ENCODE data around the gene HIPK2. TPM values are rescaled to one million over a fixed set of nuclear protein-coding genes. Genes with fewer than 3 reads are reported as not detected.
"Not testable (repeated sequence)": the region's sequence is repeated elsewhere in the genome, so short reads cannot be mapped to it uniquely, and the experiment has no call there.

Gene HIPK2
- total RNA-seq, 1 donor from 2014 or later: 47.2 TPM

DNA sequence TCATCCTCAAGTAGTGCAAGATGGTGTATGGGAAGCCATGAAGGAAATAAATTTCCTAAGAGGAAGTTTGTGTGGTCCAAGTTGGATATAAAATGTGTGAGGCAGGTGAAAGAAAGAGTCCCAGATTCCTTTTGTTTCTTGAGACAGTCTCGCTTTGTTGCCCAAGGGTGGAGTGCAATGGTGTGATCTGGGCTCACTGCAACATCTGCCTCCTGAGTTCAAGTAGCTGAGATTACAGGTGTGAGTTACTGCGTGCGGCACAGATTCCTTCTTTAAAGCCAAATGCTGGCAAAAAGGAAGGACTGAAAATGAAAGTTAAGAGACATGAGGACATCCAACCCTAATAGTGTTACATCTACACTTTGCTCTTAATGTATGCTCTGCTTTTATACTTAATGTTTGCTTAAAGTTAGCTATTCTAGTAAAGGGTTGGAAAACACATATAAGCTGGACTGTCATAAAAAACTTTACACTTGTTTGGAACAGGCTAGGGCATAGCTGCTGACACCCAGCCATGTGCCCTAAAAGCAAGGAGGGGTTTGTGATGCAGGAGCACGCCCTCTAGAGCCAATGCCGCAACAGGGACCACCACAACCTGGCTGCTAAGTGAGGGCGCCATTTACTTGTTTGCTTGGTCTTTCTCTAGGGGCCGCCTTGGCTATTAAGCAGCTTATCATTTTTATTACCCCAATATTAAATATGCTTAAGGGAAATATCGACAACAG lies 219.8 kb downstream of the HIPK2 start:
- peaks cover 8% of the 10 kb centered on the region for H3K4me1 Mint-ChIP-seq (ENCODE audit: unreplicated experiment)
- H3K9me3 Mint-ChIP-seq (ENCODE audit: unreplicated experiment): no peaks in the 10 kb centered on the region
- peaks cover 4% of the 10 kb centered on the region for H3K36me3 Mint-ChIP-seq (ENCODE audit: low read depth, unreplicated experiment)
- DNase-seq (ENCODE audit: low spot score): no peak
- TF ChIP-seq, protein P1, sequence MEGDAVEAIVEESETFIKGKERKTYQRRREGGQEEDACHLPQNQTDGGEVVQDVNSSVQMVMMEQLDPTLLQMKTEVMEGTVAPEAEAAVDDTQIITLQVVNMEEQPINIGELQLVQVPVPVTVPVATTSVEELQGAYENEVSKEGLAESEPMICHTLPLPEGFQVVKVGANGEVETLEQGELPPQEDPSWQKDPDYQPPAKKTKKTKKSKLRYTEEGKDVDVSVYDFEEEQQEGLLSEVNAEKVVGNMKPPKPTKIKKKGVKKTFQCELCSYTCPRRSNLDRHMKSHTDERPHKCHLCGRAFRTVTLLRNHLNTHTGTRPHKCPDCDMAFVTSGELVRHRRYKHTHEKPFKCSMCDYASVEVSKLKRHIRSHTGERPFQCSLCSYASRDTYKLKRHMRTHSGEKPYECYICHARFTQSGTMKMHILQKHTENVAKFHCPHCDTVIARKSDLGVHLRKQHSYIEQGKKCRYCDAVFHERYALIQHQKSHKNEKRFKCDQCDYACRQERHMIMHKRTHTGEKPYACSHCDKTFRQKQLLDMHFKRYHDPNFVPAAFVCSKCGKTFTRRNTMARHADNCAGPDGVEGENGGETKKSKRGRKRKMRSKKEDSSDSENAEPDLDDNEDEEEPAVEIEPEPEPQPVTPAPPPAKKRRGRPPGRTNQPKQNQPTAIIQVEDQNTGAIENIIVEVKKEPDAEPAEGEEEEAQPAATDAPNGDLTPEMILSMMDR (IDR thresholded peaks at IDR 0.05; ENCODE audit: unreplicated experiment): no peak
- H3K27me3 Mint-ChIP-seq (ENCODE audit: unreplicated experiment): peaks cover 7% of the 10 kb centered on the region
- no peak overlapping the region for H3K4me3 Mint-ChIP-seq (ENCODE audit: unreplicated experiment)
- H3K27ac Mint-ChIP-seq (ENCODE audit: unreplicated experiment): no peak overlapping the region

DNA sequence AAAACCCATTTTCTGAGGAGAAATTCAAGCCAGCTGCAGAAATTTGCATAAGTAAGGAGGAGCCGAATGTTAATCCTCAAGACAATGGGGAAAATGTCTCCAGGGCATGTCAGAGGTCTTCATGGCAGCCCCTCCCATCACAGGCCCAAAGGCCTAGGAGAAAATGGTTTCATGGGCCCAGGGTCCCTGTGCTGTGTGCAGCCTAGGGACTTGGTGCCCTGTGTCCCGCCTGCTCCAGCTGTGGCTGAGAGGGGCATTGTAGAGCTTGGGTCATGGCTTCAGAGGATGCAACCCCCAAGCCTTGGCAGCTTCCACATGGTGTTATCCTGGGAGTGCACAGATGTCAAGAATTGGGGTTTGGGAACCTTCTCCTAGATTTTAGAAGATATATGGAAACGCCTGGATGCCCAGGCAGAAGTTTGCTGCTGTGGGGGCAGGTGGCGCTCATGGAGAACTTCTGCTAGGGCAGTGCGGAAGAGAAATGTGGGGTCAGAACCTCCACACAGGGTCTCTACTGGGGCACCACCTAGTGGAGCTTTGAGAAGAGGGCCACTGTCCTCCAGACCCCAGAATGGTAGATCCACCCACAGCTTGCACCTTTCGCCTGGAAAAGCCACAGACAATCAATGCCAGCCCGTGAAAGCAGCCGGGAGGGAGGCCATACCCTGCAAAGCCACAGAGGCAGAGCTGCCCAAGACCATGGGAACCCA lies 223.7 kb downstream of the HIPK2 start:
- H3K9me3 Mint-ChIP-seq (ENCODE audit: unreplicated experiment); H3K27ac Mint-ChIP-seq (ENCODE audit: unreplicated experiment); H3K4me1 Mint-ChIP-seq (ENCODE audit: unreplicated experiment); H3K4me3 Mint-ChIP-seq (ENCODE audit: unreplicated experiment); DNase-seq (ENCODE audit: low spot score); H3K27me3 Mint-ChIP-seq (ENCODE audit: unreplicated experiment); H3K36me3 Mint-ChIP-seq (ENCODE audit: low read depth, unreplicated experiment): not testable (repeated sequence)

- Mint-ChIP-seq H3K4me1 (ENCODE audit: unreplicated experiment) (no peaks in the 10 kb centered on the region), H3K9me3 (ENCODE audit: unreplicated experiment) (no peaks in the 10 kb centered on the region), H3K4me3 (ENCODE audit: unreplicated experiment) (no peak overlapping the region), H3K27me3 (ENCODE audit: unreplicated experiment) (no peaks in the 10 kb centered on the region), H3K27ac (ENCODE audit: unreplicated experiment) (no peak overlapping the region), H3K36me3 (ENCODE audit: low read depth, unreplicated experiment) (no peaks in the 10 kb centered on the region)
- TF ChIP-seq, protein P1 (IDR thresholded peaks at IDR 0.05; ENCODE audit: unreplicated experiment): no peak
- DNase-seq (ENCODE audit: low spot score): no peak
Observed at GRCh38 chr7:139548302-139549028, 229.3 kb downstream of the HIPK2 start.

GRCh38 chr7:139544645-139545044 lies 233.2 kb downstream of the HIPK2 start:
- no peak overlapping the region for H3K4me3 Mint-ChIP-seq (ENCODE audit: unreplicated experiment)
- H3K4me1 Mint-ChIP-seq (ENCODE audit: unreplicated experiment): no peaks in the 10 kb centered on the region
- no peak for DNase-seq (ENCODE audit: low spot score)
- H3K36me3 Mint-ChIP-seq (ENCODE audit: low read depth, unreplicated experiment): no peaks in the 10 kb centered on the region
- TF ChIP-seq, protein P1 (IDR thresholded peaks at IDR 0.05; ENCODE audit: unreplicated experiment): no peak
- no peak overlapping the region for H3K27ac Mint-ChIP-seq (ENCODE audit: unreplicated experiment)
- H3K27me3 Mint-ChIP-seq (ENCODE audit: unreplicated experiment): peaks cover 2% of the 10 kb centered on the region
- no peaks in the 10 kb centered on the region for H3K9me3 Mint-ChIP-seq (ENCODE audit: unreplicated experiment)

GRCh38 chr7:139543801-139544603 lies 233.8 kb downstream of the HIPK2 start:
- TF ChIP-seq, protein P1 (IDR thresholded peaks at IDR 0.05; ENCODE audit: unreplicated experiment): no peak
- no peak overlapping the region for H3K4me3 Mint-ChIP-seq (ENCODE audit: unreplicated experiment)
- no peak for DNase-seq (ENCODE audit: low spot score)
- H3K9me3 Mint-ChIP-seq (ENCODE audit: unreplicated experiment): no peaks in the 10 kb centered on the region
- H3K36me3 Mint-ChIP-seq (ENCODE audit: low read depth, unreplicated experiment): no peaks in the 10 kb centered on the region
- no peak overlapping the region for H3K27ac Mint-ChIP-seq (ENCODE audit: unreplicated experiment)
- H3K27me3 Mint-ChIP-seq (ENCODE audit: unreplicated experiment): peaks cover 4% of the 10 kb centered on the region
- H3K4me1 Mint-ChIP-seq (ENCODE audit: unreplicated experiment): no peaks in the 10 kb centered on the region

All from endothelial cell (in vitro differentiated cells).